ENCODE measurements around the gene CCDC158.

CCDC158 gene

GRCh38 chr4:76279462-76279861, 141.5 kb downstream of the CCDC158 start:
- DNase-seq (ENCODE audit: low read depth), result no peak

DNA sequence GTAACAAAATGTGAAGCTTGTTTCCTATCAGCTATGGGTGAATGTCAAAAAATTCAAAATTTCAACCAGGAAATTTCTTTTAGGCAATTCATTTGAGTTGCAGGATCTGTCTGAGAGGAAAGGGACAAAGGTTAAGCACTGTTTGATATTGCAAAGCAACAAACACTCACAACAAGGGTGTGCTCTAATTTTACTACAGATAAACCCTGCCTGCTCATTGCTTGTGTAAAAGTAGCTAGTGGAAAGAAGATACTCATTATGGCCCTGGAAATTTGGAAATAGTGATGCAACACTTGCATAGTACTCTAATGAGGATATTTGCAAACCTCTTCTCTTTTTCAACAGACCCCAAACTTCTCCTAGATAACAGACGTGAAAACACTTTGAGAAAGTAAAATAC, 142.4 kb downstream of the CCDC158 start:
- DNase-seq (ENCODE audit: low read depth), result no peak

- no peak for DNase-seq (ENCODE audit: low read depth)
Measured at GRCh38 chr4:76277667-76278066, 143.3 kb downstream of the CCDC158 start.

DNA sequence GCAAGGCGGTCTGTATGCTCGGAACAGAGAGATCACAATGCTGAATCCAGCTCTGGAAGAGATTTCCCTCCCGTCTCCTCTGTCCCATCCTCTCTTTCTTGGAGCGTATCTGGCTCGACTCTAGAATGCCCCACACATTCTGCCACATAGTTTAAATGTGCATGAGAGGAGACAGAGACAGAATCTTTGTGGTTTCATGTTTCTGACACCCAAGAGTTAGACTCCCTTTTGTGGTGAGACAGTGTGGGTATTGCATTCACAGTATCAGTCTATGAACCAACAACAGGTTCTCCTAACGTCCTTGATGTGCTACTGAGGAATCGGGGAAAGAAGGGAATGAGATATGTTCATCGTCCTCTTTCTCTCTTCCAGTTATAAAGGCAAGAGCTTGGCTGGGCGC, 144.1 kb downstream of the CCDC158 start:
- DNase-seq (ENCODE audit: low read depth), result no peak

DNA sequence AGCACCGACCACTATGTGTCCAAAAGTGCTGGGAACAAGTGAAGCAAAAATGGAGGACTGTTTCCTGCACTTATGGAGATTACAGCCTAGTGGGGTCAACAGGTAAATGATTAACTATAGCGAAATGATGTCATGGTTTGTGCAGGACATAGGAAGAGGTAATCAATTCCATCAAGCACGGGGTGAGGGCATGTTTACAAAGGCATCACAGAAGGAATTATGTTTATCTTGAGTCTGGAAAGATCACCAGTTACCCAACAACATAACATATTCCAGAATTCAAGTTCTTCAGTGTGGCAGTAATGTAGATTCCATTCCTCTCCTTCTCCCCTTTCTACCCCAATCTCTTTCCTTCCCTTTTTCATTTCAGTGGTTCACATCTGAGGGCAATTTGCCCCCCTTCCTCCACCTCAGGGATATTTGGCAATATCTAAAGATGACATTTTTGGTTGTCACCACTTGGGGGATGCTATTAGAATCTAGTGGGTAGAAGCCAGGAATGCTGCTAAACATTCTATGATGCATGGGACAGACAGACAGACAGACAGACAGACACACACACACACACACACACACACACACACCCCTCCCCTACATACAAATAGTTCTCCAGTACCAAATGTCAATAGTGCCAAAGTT, 145.3 kb downstream of the CCDC158 start:
- no peak for DNase-seq (ENCODE audit: low read depth)

DNA sequence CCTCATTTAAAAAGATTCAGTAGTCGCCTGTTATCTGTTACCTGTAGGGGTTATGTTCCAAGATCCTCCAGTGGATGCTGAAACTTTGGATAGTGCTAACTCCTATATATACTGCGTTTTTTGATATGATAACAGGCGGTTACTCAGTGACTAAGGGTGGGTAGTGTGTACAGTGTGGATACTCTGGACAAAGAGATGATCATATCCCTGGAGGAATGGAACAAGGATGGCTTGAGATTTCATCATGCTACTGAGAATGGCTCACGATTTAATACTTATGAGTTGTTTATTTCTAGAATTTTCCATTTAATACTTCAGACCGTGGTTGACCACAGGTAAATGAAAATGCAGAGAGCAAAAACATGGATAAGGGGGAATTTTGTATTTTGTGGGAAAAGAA, 147.9 kb downstream of the CCDC158 start:
- DNase-seq (ENCODE audit: low read depth), result no peak

DNA sequence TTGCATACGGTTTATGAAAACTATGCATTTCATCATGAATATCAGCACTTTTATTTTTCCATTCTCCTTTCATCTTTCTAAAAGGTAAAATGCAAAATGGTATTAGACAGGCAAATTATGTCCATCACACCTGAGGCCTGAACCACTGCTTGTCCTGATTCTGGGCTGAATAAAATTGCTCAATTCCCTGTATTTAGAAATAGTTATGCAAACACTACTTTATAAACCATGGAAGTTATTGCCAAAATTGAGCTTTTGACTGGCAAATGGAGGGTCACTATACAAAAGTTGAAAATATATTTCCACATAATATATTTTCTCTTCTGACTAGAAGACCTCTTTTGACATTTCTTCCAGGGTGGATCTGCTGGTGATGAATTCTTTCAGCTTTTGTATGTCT, 148.4 kb downstream of the CCDC158 start:
- DNase-seq (ENCODE audit: low read depth), result no peak

GRCh38 chr4:76272073-76272472, 148.9 kb downstream of the CCDC158 start:
- no peak for DNase-seq (ENCODE audit: low read depth)

DNA sequence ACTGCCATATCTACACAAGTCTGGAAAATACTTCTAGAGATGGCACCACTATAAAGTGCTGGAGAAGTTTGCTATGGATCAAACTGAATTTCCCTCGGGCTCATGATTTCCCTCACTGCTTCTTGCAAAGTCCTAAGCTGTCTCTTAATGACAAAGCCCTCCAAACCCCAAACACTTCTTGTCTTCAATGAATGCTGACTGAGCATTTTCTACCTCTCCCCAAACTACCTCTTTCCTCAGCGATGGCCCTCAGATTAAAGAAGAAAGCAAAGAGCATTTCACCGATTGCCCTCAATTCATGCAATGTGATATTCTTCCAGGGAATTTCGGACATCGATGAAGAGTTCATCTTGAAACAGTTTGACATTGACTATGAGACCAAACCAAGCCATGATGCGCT, 149.7 kb downstream of the CCDC158 start:
- no peak for DNase-seq (ENCODE audit: low read depth)

DNA sequence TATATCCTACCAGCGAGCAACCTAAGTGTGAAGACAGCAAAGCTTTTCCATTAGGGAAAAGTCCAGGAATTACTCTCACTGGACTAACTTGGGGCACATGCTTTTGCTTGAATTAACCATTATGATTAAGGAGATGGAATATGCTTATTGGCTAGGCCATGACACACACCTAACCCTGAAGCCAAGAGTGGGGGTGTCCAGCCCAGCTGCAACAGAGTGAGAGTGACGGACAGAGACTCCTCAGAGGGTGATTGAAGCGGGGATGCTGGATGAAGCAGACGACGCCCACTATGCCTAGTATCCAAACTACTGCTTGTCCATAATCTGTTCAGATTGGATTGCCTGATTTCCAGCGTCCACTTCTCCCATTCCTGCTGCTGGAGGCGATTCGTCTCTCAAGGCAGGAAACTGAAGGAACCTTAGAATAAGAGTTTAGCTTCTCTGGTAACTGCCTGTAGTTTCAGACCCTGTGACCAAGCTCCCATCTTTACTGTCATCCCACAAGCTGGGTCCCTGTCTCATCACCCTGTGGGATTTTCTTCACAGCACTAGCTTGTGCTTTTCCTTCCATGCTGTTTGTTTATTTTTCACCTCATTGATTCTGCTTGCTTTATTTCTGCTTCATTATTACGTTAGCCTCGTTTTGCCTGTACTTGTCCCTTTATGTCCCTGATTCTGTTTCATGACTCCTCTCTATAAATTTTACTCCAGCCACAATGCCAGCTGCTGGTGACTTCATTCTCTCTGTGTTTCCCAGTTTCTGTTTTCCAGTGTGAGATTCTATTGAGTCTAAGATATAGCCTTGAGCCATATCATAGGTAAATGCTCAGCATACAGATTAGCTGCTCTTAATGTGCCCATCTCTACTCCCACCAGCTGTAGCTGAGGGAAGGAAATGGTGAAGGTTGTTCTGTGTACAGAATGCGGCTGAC, 150.4 kb downstream of the CCDC158 start:
- DNase-seq (ENCODE audit: low read depth), result no peak

- DNase-seq (ENCODE audit: low read depth), result no peak
Measured at GRCh38 chr4:76267811-76268210, 153.1 kb downstream of the CCDC158 start.

DNA sequence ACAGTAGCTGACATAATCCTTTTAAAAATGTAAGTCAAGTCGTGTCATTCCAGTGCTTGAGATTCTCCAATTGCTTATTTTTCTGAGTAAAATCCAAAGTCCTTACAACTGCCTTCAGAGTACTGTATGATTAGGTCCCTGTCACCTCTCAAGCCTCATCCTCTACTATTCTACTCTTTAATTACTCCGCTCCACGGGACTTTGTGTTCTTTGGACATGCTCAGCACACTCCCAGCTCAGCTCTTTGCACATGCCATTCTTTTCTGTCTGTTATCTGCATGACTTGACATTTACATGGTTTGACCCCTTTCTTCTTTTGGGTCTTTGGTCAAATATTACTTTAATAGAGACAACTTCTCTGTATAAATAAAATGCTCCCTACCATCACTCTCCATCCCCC, 154.3 kb downstream of the CCDC158 start:
- DNase-seq (ENCODE audit: low read depth), result no peak

- DNase-seq (ENCODE audit: low read depth), result no peak
Measured at GRCh38 chr4:76265631-76266218, 155.2 kb downstream of the CCDC158 start.

Data from stimulated activated CD8-positive, alpha-beta memory T cell treated with anti-CD3 and anti-CD28 coated beads, Interleukin-15, amount 100 ng/mL, for 1 hour (primary cell).